GM19043 (cell line): ENCODE measurements around the gene TCERG1.

Source experiments
- ATAC-seq: cut with Tn5 transposase; IDR thresholded peaks from one replicate; pipeline ENCODE4 v1.9.1; 2021; ENCODE audit warnings: low read depth; ENCODE audit not compliant: unreplicated experiment

TCERG1 gene

GRCh38 chr5:146451411-146451810 is 4.3 kb downstream of the TCERG1 start:
- no peak for ATAC-seq

DNA sequence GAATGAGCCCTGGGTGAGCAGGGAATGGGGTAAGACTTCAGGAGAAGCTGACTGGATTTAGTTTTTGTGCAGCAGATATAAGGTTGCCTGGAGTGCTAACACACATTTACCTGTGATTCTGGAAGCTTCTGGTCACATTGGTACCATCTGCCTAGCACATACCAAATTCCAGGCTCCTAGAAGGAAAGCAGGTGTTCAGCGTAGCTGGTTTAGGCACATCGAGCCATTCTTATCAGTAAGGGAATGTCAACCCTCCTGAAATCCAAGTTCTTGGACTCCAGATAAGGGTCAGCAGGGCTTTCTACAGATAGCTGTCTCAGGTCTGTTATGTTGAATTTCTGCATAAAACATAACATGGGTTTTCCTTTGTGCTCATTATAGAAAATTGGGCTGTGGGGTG is 10.3 kb downstream of the TCERG1 start:
- ATAC-seq: no peak

GRCh38 chr5:146458894-146459293 is 11.8 kb downstream of the TCERG1 start:
- ATAC-seq: no peak

DNA sequence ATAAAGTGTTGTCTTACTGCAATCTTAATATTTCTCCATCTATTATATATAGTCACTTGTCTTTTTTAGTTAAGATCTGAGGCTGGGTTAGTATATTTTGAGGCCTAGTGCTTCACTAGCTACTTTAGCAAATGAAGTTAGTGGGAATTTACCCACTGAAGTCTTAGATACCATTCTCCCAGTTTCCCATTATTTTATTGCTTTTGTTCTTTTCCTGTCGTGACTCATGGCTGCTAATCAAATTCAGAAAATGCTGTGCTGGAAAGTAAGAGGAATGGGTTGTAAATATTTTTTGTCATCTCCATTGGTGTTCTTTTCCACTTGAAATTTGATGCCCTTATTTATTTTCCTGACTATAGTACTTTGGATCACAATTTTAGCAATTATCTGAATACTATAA is 14.2 kb downstream of the TCERG1 start:
- no peak for ATAC-seq

DNA sequence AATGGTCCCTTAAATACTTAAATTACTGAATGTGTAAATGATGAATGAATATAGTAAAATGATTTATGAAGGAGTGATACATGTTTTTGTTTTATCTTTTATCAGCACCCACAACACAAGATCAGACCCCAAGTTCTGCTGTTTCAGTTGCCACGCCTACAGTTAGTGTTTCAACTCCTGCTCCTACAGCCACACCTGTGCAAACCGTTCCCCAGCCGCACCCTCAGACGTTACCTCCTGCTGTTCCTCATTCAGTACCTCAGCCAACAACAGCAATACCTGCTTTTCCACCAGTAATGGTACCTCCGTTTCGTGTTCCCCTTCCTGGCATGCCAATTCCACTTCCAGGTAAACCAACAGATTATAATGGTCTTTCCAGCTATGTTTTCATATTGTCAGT is 16.3 kb downstream of the TCERG1 start:
- no peak for ATAC-seq

DNA sequence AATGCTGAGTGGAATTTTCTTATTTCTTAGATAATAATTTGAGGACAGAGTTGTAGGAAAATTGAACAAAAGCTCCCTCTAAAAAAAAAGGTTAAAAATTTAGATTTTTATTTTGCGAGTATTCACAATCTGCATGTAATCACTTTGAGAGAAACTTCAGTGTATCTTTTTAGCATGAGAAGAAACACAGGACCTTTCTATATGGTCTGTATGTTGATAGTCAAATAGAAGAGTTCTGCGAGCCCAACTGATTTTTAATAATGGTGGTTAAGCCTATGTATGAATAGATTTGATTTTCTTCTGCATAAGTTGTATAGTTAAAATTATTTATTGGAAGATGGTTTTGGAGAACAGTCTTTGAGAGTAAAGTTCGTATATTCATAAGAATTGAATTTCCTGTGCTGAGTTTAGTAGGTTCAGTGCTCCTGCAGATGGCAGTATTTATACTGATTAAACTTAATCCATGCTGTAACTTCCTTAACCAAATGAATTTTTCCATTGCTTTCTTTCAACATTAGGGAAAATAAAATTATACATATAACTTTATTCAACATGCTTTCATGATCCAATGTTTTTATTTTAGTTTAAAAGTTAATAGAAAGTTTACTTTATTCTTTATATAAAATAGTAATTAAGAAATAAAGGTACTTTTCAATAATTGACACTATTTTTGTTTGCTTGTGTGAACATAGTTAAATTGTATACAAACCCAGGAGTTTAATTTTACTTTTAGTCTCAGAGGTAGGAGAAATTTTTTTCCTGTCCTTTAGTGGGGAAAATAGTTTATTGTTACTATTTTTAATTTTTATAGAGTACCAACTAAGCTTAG is 19.6 kb downstream of the TCERG1 start:
- ATAC-seq: no peak

DNA sequence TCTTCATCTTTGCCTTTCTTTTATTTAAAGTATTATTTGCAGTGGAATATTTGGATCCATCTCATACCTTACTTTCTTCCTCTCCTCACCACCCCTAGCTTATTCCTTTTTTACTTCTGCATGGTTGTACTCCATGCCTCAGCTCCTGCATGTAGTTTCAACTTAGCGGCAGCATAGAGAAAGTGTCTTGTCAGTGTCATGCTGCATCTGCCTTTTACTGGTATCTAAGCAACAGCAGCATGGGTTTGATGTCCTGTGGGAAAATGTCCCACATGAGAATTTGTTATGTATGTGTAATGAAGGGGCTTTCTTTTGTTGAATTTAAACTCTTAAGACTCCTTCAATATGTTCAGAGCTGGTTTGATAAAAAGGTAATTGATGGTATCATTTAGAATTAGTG is 20.6 kb downstream of the TCERG1 start:
- no peak for ATAC-seq

DNA sequence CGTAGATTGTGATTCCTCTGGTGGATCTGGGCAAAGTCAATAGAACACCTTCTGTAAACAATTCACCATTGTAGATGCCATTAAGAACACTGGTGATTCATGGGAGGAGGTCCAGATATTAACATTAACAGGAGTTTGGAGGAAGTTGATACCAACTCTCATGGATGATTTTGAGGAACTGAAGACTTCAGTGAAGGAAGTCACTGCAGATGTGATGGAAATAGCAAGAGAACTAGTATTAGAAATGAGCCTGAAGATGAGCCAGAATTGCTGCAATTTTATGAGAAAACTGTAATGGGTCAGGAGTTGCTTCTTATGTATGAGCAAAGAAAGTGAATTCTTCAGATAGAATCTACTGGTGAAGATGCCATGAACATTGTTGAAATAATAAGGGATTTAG is 26.9 kb downstream of the TCERG1 start:
- ATAC-seq: no peak

DNA sequence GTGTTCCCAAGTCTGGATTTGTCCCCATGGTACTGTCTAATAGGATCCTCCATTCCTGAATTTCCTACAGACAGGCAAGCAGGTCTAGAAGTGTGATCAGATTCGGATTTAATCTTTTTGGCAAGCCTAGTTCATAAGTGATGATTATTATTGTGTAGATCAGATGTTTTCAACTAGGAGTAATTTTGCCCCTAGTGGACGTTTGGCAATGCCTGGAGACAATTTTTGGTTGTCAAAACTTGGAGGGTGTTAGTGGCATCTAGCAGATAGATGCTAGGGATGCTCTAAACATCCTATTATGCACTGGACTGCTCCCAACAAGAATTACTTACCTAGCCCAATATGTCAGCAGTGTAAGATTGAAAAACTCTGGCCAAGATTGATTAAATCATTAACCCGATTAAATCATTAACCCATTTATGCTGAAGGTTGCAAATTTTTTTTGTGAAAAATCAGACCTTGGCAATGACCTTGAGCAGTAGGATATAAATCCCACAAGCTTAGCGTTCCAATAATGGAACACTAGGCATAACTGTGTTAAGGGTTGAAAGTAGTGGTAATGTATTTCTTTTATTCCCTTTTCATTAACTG is 28.2 kb downstream of the TCERG1 start:
- ATAC-seq: no peak

DNA sequence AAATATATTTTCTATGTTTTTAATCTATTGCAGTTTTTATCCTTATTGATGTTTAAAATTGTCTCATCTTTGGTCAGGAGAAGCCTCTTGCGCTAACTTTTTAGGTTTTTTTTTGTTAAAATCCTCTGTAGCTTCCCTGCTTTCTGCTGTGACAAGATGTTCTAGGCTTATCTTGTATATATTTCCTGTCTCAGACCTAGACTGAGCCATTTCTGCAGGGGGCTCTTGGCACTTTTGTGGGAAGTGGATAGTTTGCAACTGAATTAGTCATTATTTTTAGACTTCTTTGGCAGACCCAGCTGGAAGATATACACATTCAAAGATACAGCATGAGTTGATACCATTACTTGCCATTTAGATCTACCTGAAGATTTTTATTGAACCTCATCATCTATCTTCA is 28.8 kb downstream of the TCERG1 start:
- no peak for ATAC-seq

GRCh38 chr5:146482775-146483174 is 35.6 kb downstream of the TCERG1 start:
- no peak for ATAC-seq

GRCh38 chr5:146484714-146485391 is 37.7 kb downstream of the TCERG1 start:
- no peak for ATAC-seq

DNA sequence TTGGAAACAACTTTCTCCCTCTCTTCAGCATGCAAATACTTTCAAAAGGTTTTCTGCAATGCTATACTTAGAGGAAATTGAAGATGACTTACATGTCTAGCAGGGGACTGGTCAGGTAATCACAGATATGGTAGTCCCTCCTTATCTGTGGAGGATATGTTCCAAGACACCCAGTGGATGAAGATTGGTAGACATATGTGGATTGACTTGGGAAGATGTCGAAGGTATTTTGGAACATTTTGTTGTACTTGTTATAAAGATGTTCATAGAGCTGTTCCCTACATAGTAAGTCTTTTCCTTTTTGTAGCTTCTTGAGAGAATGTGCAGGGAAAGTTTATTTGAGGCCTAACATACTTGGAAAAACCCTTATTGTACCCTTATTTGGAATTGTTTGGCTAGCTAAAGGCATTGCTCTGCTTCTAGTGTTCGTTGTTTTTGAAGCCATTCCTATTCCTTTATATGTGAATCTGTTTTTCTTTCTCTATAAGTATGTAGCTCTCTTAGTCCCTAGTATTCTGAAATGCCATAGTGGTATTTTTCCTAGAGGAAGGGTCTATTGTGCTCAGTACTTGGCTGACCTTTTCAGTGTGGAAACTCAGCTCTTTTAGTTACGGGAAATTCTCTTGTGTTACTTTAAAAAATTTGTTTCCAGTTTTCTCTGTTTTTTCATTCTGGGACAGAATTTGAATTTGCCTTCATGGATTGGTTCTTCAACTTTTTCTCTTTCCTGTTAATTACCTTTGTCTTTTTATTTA is 43.1 kb downstream of the TCERG1 start:
- no peak for ATAC-seq

DNA sequence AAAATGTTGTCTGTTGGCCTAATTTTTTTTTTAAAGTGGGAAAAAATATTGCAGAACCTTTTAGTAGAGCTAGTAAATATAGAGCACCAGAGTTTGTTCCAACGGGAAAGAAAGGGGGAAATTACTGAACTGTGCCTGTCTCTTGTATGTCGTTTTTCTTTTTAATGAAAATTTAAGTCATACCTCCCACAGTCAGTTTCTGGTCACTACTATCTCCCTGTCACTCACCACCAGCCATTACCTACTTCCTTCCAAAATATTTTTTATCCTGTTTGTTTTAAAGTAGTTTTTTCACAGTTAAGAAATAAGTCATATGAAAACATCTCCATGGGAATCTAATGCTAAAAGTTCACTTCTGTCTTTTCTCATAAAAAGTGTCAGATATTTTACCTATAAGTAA is 47.5 kb downstream of the TCERG1 start:
- no peak for ATAC-seq

- ATAC-seq: no peak
Observed at GRCh38 chr5:146499680-146500079, 52.5 kb downstream of the TCERG1 start.

GRCh38 chr5:146507428-146507827 is 60.3 kb downstream of the TCERG1 start:
- no peak for ATAC-seq

GRCh38 chr5:146510559-146511125 is 63.5 kb downstream of the TCERG1 start:
- ATAC-seq: no peak

DNA sequence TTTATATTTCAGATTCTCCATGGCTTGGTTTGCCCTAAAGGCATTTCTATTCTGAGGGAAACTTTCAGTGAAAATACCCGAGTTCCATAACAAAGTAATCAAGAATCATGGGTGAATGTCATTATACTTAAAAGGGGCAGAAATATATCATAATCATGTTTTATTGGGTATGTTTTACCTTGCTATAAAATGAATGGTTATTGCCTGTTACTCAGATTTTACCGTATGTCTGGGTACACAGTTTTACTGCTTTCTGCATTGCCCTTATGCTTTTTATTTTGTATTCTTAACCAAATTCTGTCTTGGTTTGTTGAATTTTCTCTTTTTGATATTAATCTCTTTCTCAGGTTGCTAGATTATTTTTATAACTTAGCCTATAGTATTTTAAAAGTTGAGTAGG is 66.3 kb downstream of the TCERG1 start:
- ATAC-seq: no peak

DNA sequence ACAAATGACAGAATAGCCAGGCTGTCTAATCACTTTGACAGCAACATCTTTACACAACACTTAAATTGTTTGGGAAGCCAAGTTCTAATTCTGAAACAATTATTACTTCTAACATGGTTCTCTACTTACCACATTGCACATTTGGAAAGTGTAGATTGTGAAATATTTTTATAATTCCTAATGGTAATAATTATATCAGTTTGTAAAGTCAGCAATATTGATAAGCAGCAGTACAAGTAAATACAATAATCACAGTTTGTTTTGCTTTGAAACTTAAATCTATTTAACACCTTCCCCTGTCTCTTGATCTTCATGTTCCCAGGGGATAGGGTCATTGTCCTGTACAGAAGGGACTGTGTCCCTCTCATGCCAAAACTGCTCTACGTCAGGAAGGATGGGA is 67.4 kb downstream of the TCERG1 start:
- no peak for ATAC-seq

- ATAC-seq: no peak
Observed at GRCh38 chr5:146515473-146516150, 68.5 kb downstream of the TCERG1 start.
